SU-DHL-6 (cell line): ENCODE measurements around the gene HRAS.

Experiments
- H2AFZ ChIP-seq: fragments of 200-600 bp; sonication (generic); 2 replicates; pipeline ENCODE4 v1.6.1; 2014; ENCODE audit warnings: low read depth, mild to moderate bottlenecking, moderate library complexity, mixed read lengths, antibody characterized with exemption, low read length; ENCODE audit not compliant: severe bottlenecking
- H3F3A ChIP-seq: fragments of 200-600 bp; shearing (Covaris generic); 2 replicates; pipeline ENCODE4 v1.6.0; 2016; ENCODE audit warnings: antibody characterized with exemption, mild to moderate bottlenecking; ENCODE audit not compliant: insufficient read depth
- H3K27ac ChIP-seq: fragments of 200-600 bp; sonication (generic); 2 replicates; pipeline ENCODE4 v1.5.1; 2016; ENCODE audit warnings: low read depth, mild to moderate bottlenecking, low read length, moderate library complexity, mixed read lengths
- H3K27me3 ChIP-seq: fragments of 200-600 bp; sonication (generic), shearing (Covaris generic); 2 replicates; pipeline ENCODE4 v1.6.0; 2014; ENCODE audit warnings: mild to moderate bottlenecking, low read length
- H3K36me3 ChIP-seq: fragments of 200-600 bp; sonication (generic); 2 replicates; pipeline ENCODE4 v1.6.1; 2014; ENCODE audit warnings: mild to moderate bottlenecking, low read length, mixed read lengths
- H3K4me2 ChIP-seq: fragments of 300-600, 200-600 bp; shearing (Covaris generic), sonication (generic); 2 replicates; pipeline ENCODE4 v1.6.0; 2014; ENCODE audit warnings: low read length, low read depth, mild to moderate bottlenecking; ENCODE audit not compliant: poor library complexity, severe bottlenecking
- H3K4me3 ChIP-seq: fragments of 200-600 bp; sonication (generic); 2 replicates; pipeline ENCODE4 v1.5.1; 2014; ENCODE audit warnings: antibody characterized with exemption, low read length, mild to moderate bottlenecking, mixed read lengths; ENCODE audit not compliant: insufficient read depth, poor library complexity, severe bottlenecking
- H3K79me2 ChIP-seq: fragments of 200-600 bp; sonication (generic); 2 replicates; pipeline ENCODE4 v1.6.1; 2014; ENCODE audit warnings: mild to moderate bottlenecking, low read length, moderate library complexity; ENCODE audit not compliant: insufficient read depth
- H3K9ac ChIP-seq: fragments of 200-600 bp; sonication (generic); 2 replicates; pipeline ENCODE4 v1.7.0; 2014; ENCODE audit warnings: mild to moderate bottlenecking, low read length
- H3K9me2 ChIP-seq: fragments of 200-600 bp; sonication (generic); replicated peaks from 2 replicates; pipeline ENCODE4 v1.6.1; 2014; ENCODE audit warnings: low read length; ENCODE audit not compliant: insufficient read depth
- H3K9me3 ChIP-seq: fragments of 200-600 bp; sonication (generic); 2 replicates; pipeline ENCODE4 v1.6.1; 2014; ENCODE audit warnings: low read length, mixed read lengths; ENCODE audit not compliant: insufficient read depth
- H4K20me1 ChIP-seq: fragments of 200-600 bp; sonication (generic); 2 replicates; pipeline ENCODE4 v1.6.1; 2014; ENCODE audit warnings: low read depth, mild to moderate bottlenecking, antibody characterized with exemption, low read length, moderate library complexity, mixed read lengths
- CTCF ChIP-seq: fragments of 200-600 bp; sonication (generic); IDR thresholded peaks from one replicate; pipeline ENCODE4 v1.5.1; 2017; ENCODE audit warnings: antibody characterized with exemption, mild to moderate bottlenecking, low read length, moderate library complexity; ENCODE audit not compliant: insufficient read depth, poor library complexity, severe bottlenecking
- EZH2phosphoT487 ChIP-seq: fragments of 200-600 bp; sonication (generic), shearing (Covaris generic); conservative IDR thresholded peaks from 2 replicates; pipeline ENCODE4 v1.6.1; 2018; ENCODE audit warnings: mild to moderate bottlenecking, antibody characterized with exemption, low read length, moderate library complexity, mixed read lengths

HRAS gene

GRCh38 chr11:498297-499181, 36.8 kb downstream of the HRAS start:
- H3K4me2 ChIP-seq = no peak overlapping the region
- no peaks in the 10 kb centered on the region for H4K20me1 ChIP-seq
- H3F3A ChIP-seq = 0 out of 2 replicates have a peak, but pooled peaks cover 3% of the 10 kb centered on the region
- no peak overlapping the region for H3K27ac ChIP-seq
- H3K27me3 ChIP-seq = no peaks in the 10 kb centered on the region
- TF ChIP-seq CTCF (no peak), EZH2phosphoT487 (no peak)
- no peak overlapping the region for H2AFZ ChIP-seq
- H3K36me3 ChIP-seq = no peaks in the 10 kb centered on the region
- no peak overlapping the region for H3K4me3 ChIP-seq
- H3K9me2 ChIP-seq = no peaks in the 10 kb centered on the region
- no peaks in the 10 kb centered on the region for H3K9me3 ChIP-seq
- H3K79me2 ChIP-seq = no peaks in the 10 kb centered on the region
- H3K9ac ChIP-seq = no peak overlapping the region

- H3F3A ChIP-seq = 0 out of 2 replicates have a peak, but pooled peaks cover 3% of the 10 kb centered on the region
- no peak for TF ChIP-seq EZH2phosphoT487
- no peak for TF ChIP-seq CTCF
- H3K9me3 ChIP-seq = no peaks in the 10 kb centered on the region
- H3K36me3 ChIP-seq = no peaks in the 10 kb centered on the region
- no peak overlapping the region for H3K27ac ChIP-seq
- no peaks in the 10 kb centered on the region for H3K79me2 ChIP-seq
- no peaks in the 10 kb centered on the region for H3K9me2 ChIP-seq
- no peak overlapping the region for H3K4me3 ChIP-seq
- H4K20me1 ChIP-seq = no peaks in the 10 kb centered on the region
- no peak overlapping the region for H3K9ac ChIP-seq
- H3K4me2 ChIP-seq = no peak overlapping the region
- H2AFZ ChIP-seq = no peak overlapping the region
- no peaks in the 10 kb centered on the region for H3K27me3 ChIP-seq
Observed at GRCh38 chr11:497565-498296, 37.6 kb downstream of the HRAS start.

GRCh38 chr11:496834-497564, 38.4 kb downstream of the HRAS start:
- Histone ChIP-seq H3F3A (0 out of 2 replicates have a peak, but pooled peaks cover 3% of the 10 kb centered on the region), H3K9ac (no peak overlapping the region), H3K79me2 (no peaks in the 10 kb centered on the region), H2AFZ (no peak overlapping the region), H3K4me3 (no peak overlapping the region), H3K27ac (no peak overlapping the region), H3K4me2 (no peak overlapping the region), H4K20me1 (no peaks in the 10 kb centered on the region), H3K27me3 (no peaks in the 10 kb centered on the region), H3K9me3 (no peaks in the 10 kb centered on the region), H3K9me2 (no peaks in the 10 kb centered on the region), H3K36me3 (no peaks in the 10 kb centered on the region)
- TF ChIP-seq EZH2phosphoT487 (no peak), CTCF (no peak)
